ENCODE measurements around the gene ZBTB7C. TPM values are rescaled to one million over a fixed set of nuclear protein-coding genes. Genes with fewer than 3 reads are reported as not detected.
A peak's percentile ranks its signal among the peaks of the same experiment; 100 is the strongest.

ZBTB7C gene
- total and polyA plus RNA-seq, 4 donors: 0.19 to 1.1 (median 0.45) TPM

DNA sequence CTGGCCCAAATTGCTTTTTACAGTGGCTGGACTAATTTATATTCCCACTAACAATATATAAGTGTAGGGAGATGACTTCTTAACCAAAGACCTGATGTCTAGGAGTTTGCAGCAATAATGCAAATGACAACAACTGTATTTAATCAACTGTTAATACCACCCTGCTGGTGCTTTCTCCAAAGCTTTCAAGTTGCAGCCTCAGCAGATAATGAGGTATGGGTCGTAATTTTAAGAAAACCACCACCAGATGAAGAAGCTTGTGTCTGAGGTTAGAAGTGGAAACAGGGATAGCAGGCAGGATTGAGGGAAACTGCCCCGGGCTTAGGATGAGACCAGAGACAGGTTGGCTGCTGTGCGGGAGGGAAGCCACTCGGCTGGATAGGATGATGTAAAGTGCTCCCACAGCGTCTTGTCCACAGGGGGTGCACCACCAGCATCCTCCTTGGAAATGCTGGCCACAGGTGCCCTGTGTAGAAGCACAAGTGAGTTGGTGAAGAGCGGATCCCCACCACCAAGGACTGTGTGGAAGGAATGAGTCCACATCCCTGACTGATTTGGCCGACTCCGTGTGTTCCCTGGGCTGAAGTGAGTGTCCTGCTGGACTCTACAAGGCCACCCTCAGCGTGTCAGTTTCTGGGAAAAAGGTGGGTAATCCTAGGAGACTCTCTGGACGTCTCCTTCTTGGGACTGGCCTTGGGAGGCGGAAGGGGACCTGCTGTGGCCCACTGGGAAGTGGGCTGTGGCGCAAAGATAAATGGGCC is 402.6 kb downstream of the ZBTB7C start:
- TF ChIP-seq HNF4G (IDR thresholded peaks at IDR 0.05) (no peak), ZBTB33 (IDR thresholded peaks at IDR 0.05) (no peak)
- H3K27ac ChIP-seq (ENCODE audit: low read depth in 1 of 2, low read length in 2 of 2): no peak overlapping the region
- whole genome bisulfite sequencing: 94% methylated on average over 12 of the region's 12 CpGs

DNA sequence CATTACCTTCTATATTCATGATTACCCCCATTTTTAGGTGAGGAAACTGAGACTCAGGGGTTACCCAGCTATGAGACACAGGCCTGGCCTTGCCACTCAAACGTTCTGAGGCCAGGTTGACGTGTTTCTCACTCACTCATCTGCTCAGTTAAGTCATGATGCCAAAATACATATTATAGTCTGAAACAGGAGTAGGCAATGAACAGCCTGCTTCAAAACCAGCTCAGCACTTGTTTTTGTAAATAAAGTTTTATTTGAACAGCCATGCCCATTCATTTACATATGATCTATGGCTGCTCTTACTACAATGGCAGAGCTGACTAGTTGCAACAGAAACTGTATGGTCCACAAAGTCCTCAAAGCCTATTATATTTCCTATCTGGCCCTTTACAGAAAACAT is 404.6 kb downstream of the ZBTB7C start:
- Histone ChIP-seq H3K9ac (ENCODE audit: low read depth in 1 of 2, low read length in 2 of 2) (no peak overlapping the region), H3K4me3 (ENCODE audit: low read depth in 1 of 3, low read length in 3 of 3) (no peak overlapping the region), H3K9me3 (ENCODE audit: control insufficient read depth in 4 of 4, low read length in 3 of 4) (no peaks in the 10 kb centered on the region), H3K27ac (ENCODE audit: low read depth in 1 of 2, low read length in 2 of 2) (no peak overlapping the region), H3K4me1 (ENCODE audit: control insufficient read depth in 4 of 4, insufficient read depth in 4 of 4, low read length in 3 of 4) (peaks cover 0 to 7% (median 4%) of the 10 kb centered on the region in 4 donors), H3K36me3 (ENCODE audit: control insufficient read depth in 4 of 4, insufficient read depth in 3 of 4, low read depth in 1 of 4, low read length in 3 of 4) (no peaks in the 10 kb centered on the region), H3K27me3 (ENCODE audit: control insufficient read depth in 4 of 4, insufficient read depth in 4 of 4, low read length in 3 of 4) (no peaks in the 10 kb centered on the region)
- no peak for TF ChIP-seq EGR1 (IDR thresholded peaks at IDR 0.05; ENCODE audit: low read depth in 2 of 2)
- no peak for DNase-seq (ENCODE audit: low spot score)
- 82% methylated on average over 2 of the region's 2 CpGs for WGBS

More for the DNA sequence above, 402.6 kb downstream of the ZBTB7C start:
- Histone ChIP-seq H3K9ac (ENCODE audit: low read depth in 1 of 2, low read length in 2 of 2) (no peak overlapping the region), H3K9me3 (ENCODE audit: control insufficient read depth in 4 of 4, low read length in 3 of 4) (no peaks in the 10 kb centered on the region), H3K36me3 (ENCODE audit: control insufficient read depth in 4 of 4, insufficient read depth in 3 of 4, low read depth in 1 of 4, low read length in 3 of 4) (no peaks in the 10 kb centered on the region), H3K4me3 (ENCODE audit: low read depth in 1 of 3, low read length in 3 of 3) (no peak overlapping the region), H3K4me1 (ENCODE audit: control insufficient read depth in 4 of 4, insufficient read depth in 4 of 4, low read length in 3 of 4) (peaks cover 0 to 7% (median 4%) of the 10 kb centered on the region in 4 donors), H3K27me3 (ENCODE audit: control insufficient read depth in 4 of 4, insufficient read depth in 4 of 4, low read length in 3 of 4) (no peaks in the 10 kb centered on the region)
- no peak for DNase-seq (ENCODE audit: low spot score)

DNA sequence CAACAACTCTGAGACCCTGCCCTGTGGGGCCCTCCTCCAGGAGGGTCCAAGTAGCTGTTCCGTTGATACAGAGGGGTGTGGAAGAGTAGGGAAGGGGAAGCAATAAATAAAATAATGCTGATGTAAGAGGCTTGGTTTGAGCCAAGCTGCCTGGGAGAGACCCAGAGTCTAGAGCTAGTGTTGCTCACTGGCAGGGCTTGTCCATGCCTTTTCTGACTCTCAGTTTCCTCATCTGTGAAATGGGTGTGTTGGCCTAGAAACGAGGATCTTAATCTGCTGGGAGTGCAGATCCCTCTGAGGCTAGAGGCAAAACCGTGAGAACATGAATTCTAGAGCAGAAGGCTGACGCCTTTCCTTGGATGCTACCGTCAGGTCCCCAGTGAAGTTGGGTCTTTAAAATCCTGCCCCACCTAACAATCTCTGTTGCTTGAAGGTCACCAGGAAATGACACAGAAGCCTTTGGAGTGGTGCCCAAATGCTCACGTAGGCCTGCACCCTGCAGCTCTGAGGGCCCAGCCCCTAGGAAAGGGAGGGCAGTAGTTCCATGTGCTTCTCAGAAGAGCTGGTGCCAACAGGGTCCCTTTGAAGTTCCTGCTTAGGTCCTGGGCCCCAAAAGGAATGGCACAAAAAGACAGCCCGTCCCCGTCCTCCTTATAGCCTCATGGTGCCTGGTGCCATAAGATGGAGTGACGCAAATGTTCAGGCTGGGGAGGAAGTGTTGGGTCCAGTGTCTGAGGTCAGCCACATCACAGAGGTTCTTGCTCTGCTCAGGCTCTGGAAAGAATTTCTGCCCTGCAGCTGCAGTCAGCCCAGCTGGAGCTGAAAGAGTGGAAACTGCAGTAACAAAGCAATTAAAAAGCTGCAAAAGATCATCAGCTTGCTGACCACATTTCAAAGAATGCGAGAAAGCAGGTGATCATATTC is 405.5 kb downstream of the ZBTB7C start:
- peaks cover 0 to 7% (median 4%) of the 10 kb centered on the region in 4 donors for H3K4me1 ChIP-seq (ENCODE audit: control insufficient read depth in 4 of 4, insufficient read depth in 4 of 4, low read length in 3 of 4)
- no peak for DNase-seq (ENCODE audit: low spot score)
- WGBS: 75% methylated on average over 10 of the region's 10 CpGs
- TF ChIP-seq, protein P1, sequence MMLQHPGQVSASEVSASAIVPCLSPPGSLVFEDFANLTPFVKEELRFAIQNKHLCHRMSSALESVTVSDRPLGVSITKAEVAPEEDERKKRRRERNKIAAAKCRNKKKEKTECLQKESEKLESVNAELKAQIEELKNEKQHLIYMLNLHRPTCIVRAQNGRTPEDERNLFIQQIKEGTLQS (IDR thresholded peaks at IDR 0.05): no peak
- TF ChIP-seq FOXA2 (IDR thresholded peaks at IDR 0.05) (no peak), HNF4A (conservative IDR thresholded peaks at IDR 0.05) (no peak), SP1 (IDR thresholded peaks at IDR 0.05) (no peak)
- no peaks in the 10 kb centered on the region for H3K9me3 ChIP-seq (ENCODE audit: control insufficient read depth in 4 of 4, low read length in 3 of 4)
- no peak overlapping the region for H3K9ac ChIP-seq (ENCODE audit: low read depth in 1 of 2, low read length in 2 of 2)
- H3K4me3 ChIP-seq (ENCODE audit: low read depth in 1 of 3, low read length in 3 of 3): no peak overlapping the region
- no peaks in the 10 kb centered on the region for H3K27me3 ChIP-seq (ENCODE audit: control insufficient read depth in 4 of 4, insufficient read depth in 4 of 4, low read length in 3 of 4)
- H3K36me3 ChIP-seq (ENCODE audit: control insufficient read depth in 4 of 4, insufficient read depth in 3 of 4, low read depth in 1 of 4, low read length in 3 of 4): no peaks in the 10 kb centered on the region
- no peak overlapping the region for H3K27ac ChIP-seq (ENCODE audit: low read depth in 1 of 2, low read length in 2 of 2)

DNA sequence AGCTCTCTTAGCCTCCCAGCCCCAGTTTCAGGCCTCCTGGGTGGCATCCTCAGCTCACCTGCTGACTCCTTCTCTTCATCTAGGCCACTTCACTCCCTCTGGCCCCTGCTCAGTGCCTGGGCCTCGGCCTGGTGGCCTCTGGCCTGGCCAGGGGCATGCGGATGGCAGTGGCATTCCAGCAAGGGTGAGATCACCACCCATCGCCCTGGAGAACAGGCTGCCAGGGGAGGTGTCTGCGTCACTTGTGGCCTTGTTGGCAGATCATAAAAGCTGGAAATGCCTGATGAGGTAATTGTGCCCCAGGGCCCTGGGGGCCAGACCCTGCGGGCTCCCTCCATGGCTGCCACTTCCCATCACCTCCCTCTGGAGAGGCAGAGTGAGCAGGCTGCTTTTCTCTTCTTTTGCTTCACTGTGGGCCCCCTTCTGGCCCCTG is 406.2 kb downstream of the ZBTB7C start:
- Histone ChIP-seq H3K4me3 (ENCODE audit: low read depth in 1 of 3, low read length in 3 of 3) (no peak overlapping the region), H3K9me3 (ENCODE audit: control insufficient read depth in 4 of 4, low read length in 3 of 4) (no peaks in the 10 kb centered on the region), H3K9ac (ENCODE audit: low read depth in 1 of 2, low read length in 2 of 2) (no peak overlapping the region), H3K4me1 (ENCODE audit: control insufficient read depth in 4 of 4, insufficient read depth in 4 of 4, low read length in 3 of 4) (peaks cover 0 to 3% (median 1%) of the 10 kb centered on the region in 4 donors), H3K36me3 (ENCODE audit: control insufficient read depth in 4 of 4, insufficient read depth in 3 of 4, low read depth in 1 of 4, low read length in 3 of 4) (no peaks in the 10 kb centered on the region), H3K27me3 (ENCODE audit: control insufficient read depth in 4 of 4, insufficient read depth in 4 of 4, low read length in 3 of 4) (no peaks in the 10 kb centered on the region), H3K27ac (ENCODE audit: low read depth in 1 of 2, low read length in 2 of 2) (no peak overlapping the region)
- no peak for DNase-seq (ENCODE audit: low spot score)
- WGBS: 72% methylated on average over 5 of the region's 5 CpGs
- TF ChIP-seq, protein P1 (IDR thresholded peaks at IDR 0.05): no peak
- no peak for TF ChIP-seq GABPA (IDR thresholded peaks at IDR 0.05 in 1 of 2, conservative IDR thresholded peaks at IDR 0.05 in 1 of 2)
- no peak for TF ChIP-seq ZBTB33 (IDR thresholded peaks at IDR 0.05)
- TF ChIP-seq FOXA2 (IDR thresholded peaks at IDR 0.05): no peak
- TF ChIP-seq NR2F2 (IDR thresholded peaks at IDR 0.05): no peak
- peak in 1 of 2 donors; percentile 25 for TF ChIP-seq JUND (IDR thresholded peaks at IDR 0.05)
- TF ChIP-seq, protein P2, sequence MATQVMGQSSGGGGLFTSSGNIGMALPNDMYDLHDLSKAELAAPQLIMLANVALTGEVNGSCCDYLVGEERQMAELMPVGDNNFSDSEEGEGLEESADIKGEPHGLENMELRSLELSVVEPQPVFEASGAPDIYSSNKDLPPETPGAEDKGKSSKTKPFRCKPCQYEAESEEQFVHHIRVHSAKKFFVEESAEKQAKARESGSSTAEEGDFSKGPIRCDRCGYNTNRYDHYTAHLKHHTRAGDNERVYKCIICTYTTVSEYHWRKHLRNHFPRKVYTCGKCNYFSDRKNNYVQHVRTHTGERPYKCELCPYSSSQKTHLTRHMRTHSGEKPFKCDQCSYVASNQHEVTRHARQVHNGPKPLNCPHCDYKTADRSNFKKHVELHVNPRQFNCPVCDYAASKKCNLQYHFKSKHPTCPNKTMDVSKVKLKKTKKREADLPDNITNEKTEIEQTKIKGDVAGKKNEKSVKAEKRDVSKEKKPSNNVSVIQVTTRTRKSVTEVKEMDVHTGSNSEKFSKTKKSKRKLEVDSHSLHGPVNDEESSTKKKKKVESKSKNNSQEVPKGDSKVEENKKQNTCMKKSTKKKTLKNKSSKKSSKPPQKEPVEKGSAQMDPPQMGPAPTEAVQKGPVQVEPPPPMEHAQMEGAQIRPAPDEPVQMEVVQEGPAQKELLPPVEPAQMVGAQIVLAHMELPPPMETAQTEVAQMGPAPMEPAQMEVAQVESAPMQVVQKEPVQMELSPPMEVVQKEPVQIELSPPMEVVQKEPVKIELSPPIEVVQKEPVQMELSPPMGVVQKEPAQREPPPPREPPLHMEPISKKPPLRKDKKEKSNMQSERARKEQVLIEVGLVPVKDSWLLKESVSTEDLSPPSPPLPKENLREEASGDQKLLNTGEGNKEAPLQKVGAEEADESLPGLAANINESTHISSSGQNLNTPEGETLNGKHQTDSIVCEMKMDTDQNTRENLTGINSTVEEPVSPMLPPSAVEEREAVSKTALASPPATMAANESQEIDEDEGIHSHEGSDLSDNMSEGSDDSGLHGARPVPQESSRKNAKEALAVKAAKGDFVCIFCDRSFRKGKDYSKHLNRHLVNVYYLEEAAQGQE (IDR thresholded peaks at IDR 0.05): no peak

All from liver (tissue), 9 donors.